Muscle of leg (tissue), 11 donors: ENCODE results near the gene GLCE. TPM values are rescaled to one million over a fixed set of nuclear protein-coding genes. Genes with fewer than 3 reads are reported as not detected.

Source experiments
- DNase-seq: peaks from one replicate; pipeline ENCODE4 v3.0.0; 2013
- H3K27ac ChIP-seq: one replicate; pipeline ENCODE4 v1.5.1; 2013; ENCODE audit warnings: mild to moderate bottlenecking, low read length, control low read depth
- H3K27me3 ChIP-seq: one replicate; pipeline ENCODE4 v1.6.1; 2013; ENCODE audit warnings: low read length; ENCODE audit not compliant: control insufficient read depth, insufficient read depth
- H3K36me3 ChIP-seq: one replicate; pipeline ENCODE4 v1.6.1; 2013; ENCODE audit warnings: low read length; ENCODE audit not compliant: control insufficient read depth, insufficient read depth
- H3K4me1 ChIP-seq: one replicate; pipeline ENCODE4 v1.6.1; 2013; ENCODE audit warnings: low read length; ENCODE audit not compliant: control insufficient read depth, insufficient read depth
- H3K4me3 ChIP-seq: one replicate; pipeline ENCODE4 v1.5.1; 2013; ENCODE audit warnings: low read length, control low read depth
- H3K9me3 ChIP-seq: replicated peaks from 2 replicates; pipeline ENCODE4 v1.6.1; 2013; ENCODE audit warnings: low read depth, low read length; ENCODE audit not compliant: control insufficient read depth
- WGBS: methylation state at CpG from one replicate; pipeline ENCODE4 v1.1.5; 2013; ENCODE audit warnings: missing lambda C conversion rate; ENCODE audit not compliant: insufficient coverage; 5-methylcytosine and 5-hydroxymethylcytosine counted together
- polyA plus RNA-seq, 8 donors: library from polyadenylated mRNA; unstranded; fragments of 120-200 nt; gene quantifications; one replicate each; pipeline versions ENCODE4 v1.2.1 to v1.2.3, GENCODE V29; 2013; ENCODE audit warnings: inconsistent platforms in 1 of 8, low replicate concordance in 1 of 8; ENCODE audit not compliant: insufficient read length in 8 of 8, insufficient read depth in 1 of 8
- total RNA-seq: library from RNA; stranded (reverse); fragments of 120-200 nt; gene quantifications from one replicate; pipeline ENCODE4 v1.2.4, GENCODE V29; 2013

The GLCE gene
- total and polyA plus RNA-seq, 9 donors = 27.4 to 50.1 (median 32.7) TPM

DNA sequence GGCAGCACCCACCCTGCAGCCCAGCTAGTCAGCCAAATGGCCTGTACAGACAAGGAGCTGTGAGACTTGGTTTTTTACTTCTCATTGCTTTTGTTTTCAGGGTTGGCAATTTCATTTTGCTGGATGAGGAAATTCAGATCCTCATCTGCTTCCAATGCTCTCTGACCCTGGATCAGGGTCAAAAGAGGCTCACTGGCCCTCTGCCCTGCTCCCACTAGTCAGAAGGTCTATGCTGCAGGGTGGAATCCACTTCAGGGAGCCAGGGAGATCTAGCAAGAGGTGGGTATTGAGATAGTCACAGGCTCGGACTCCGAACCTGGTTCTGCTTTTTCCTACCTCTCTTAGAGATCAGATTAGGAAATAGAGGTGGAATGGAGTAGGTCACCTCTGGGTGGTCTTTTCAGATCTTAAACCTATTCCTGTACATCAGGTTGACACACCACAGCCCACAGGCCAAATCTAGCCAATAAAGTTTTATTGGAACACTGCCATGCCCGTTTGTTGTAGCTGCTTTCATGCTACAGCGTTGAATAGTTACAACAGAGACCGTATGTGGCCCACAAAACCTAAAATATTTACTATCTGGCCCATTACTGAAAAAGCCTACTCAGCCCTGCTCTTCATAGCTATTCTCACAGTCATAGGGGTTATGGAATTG, 26.4 kb upstream of the GLCE start:
- 61% methylated on average over 3 of the region's 5 CpGs for WGBS

DNA sequence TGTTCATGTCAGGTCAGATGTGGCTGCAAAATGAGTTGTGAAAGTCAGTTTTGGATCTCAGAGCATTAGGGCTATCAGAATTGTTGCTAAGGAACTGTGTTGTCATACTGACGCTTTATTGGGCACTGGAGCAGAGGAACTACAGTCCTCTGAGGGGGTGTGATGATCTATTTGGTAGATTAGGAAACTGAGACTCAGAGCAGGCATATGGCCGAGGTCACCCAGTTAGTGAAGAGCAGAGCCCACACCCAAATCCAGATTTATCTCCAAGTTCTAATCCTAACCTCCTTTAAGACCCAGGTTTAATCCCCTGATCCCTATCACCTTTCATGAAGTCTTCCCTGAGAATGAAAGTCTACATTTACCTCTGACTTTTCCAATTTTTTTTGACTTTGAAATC, 25.6 kb upstream of the GLCE start:
- WGBS = 100% methylated on average over 1 of the region's 2 CpGs
- H3K4me1 ChIP-seq = peaks cover 9% of the 10 kb centered on the region
- H3K27ac ChIP-seq = no peak overlapping the region
- H3K27me3 ChIP-seq = peaks cover 10% of the 10 kb centered on the region
- H3K36me3 ChIP-seq = no peaks in the 10 kb centered on the region
- H3K9me3 ChIP-seq = no peaks in the 10 kb centered on the region
- DNase-seq = no peak
- H3K4me3 ChIP-seq = no peak overlapping the region

More for the DNA sequence above, 26.4 kb upstream of the GLCE start:
- H3K9me3 ChIP-seq = no peaks in the 10 kb centered on the region
- H3K4me1 ChIP-seq = peaks cover 9% of the 10 kb centered on the region
- no peaks in the 10 kb centered on the region for H3K36me3 ChIP-seq
- no peak overlapping the region for H3K4me3 ChIP-seq
- peaks cover 6% of the 10 kb centered on the region for H3K27me3 ChIP-seq
- H3K27ac ChIP-seq = no peak overlapping the region
- no peak for DNase-seq

DNA sequence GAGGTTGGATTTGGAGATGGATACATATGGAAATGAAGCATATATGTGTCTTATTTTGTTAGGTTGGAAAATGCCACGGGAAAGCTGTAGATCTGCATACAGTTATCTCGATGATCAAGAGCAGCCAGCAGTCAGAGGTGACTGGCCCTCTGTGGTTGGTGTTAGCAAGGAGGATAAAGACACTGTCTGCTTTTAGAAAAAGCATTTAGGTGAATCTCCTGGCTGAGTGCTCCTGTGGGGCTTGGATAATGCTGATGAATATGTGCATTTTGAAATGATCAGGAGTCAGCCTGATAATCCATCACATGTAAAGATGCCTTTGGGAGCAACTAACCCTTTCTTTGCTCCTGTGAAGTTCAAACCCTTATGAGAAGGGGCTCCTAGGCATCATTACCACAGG, 24.9 kb upstream of the GLCE start:
- Histone ChIP-seq H3K27me3 (peaks cover 12% of the 10 kb centered on the region), H3K27ac (no peak overlapping the region), H3K9me3 (no peaks in the 10 kb centered on the region), H3K4me3 (no peak overlapping the region), H3K4me1 (peaks cover 9% of the 10 kb centered on the region), H3K36me3 (no peaks in the 10 kb centered on the region)
- no peak for DNase-seq
- WGBS = 75% methylated on average over 2 of the region's 2 CpGs

DNA sequence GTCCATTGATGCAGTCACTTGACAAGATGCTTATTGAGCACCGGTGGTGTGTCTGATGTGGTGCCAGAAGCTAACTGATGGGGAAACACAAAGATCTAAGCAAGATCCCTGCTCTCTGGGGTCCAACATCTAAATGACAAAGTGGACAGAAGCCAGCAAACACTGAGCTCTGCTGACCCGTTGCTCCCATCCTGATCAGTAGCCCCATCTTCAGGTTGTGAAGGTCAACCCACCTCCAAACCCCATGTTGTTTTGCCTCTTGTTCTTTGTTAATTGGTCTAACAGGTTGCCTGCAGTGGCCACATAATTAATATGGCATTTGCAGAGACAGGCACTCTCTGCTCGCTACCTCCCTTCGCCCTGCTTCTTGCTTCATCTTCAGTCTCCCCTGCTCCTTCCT, 21.5 kb upstream of the GLCE start:
- Histone ChIP-seq H3K27ac (no peak overlapping the region), H3K36me3 (no peaks in the 10 kb centered on the region), H3K4me3 (no peak overlapping the region), H3K9me3 (no peaks in the 10 kb centered on the region), H3K4me1 (no peaks in the 10 kb centered on the region), H3K27me3 (peaks cover 12% of the 10 kb centered on the region)
- no peak for DNase-seq
- 93% methylated on average over 2 of the region's 4 CpGs for WGBS

DNA sequence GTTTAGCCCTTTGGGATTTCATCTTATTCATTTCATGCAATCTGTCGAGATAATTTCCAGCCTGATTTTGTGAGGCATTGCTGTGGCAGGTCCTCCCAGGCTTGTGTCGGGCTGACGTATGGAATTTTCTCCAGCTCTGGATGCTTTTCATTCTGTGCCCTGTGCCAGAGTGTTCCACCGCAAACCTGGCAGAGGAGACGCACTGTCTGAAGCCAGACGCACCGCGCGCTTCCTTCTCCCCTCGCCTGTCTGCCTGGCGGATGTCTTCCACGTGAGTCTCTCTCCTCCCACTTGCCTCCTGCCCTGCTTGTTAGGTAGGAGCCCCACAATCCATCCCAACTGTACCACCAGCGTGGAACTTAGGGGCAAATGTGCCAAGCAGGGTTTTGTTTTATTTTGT, 20.1 kb upstream of the GLCE start:
- H3K36me3 ChIP-seq = no peaks in the 10 kb centered on the region
- DNase-seq = peak; percentile 49
- H3K4me3 ChIP-seq = no peak overlapping the region
- no peaks in the 10 kb centered on the region for H3K9me3 ChIP-seq
- WGBS = 56% methylated on average over 11 of the region's 13 CpGs
- H3K27me3 ChIP-seq = peaks cover 12% of the 10 kb centered on the region
- no peaks in the 10 kb centered on the region for H3K4me1 ChIP-seq
- no peak overlapping the region for H3K27ac ChIP-seq

DNA sequence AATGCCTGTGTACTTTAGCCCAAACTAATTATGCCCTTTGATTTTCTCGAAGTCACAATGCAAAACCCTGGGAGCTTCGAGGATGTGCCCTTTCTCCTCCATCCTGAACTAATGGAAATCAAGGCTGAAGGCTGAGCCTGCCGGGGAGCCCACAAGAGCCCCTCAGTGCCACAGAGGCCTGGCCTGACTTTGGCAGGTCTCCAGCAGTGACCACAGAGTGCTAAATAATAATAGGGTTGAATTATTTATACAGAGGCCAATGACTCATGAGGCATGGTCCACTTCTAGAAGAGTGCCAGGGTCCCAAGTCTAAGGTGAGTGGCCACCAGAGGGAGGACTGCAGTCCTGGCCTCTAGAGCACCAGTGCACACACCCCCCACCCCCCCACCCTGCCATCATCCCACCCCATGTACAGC, 19.1 kb upstream of the GLCE start:
- 80% methylated on average over 1 of the region's 3 CpGs for WGBS
- Histone ChIP-seq H3K27me3 (peaks cover 12% of the 10 kb centered on the region), H3K9me3 (no peaks in the 10 kb centered on the region), H3K4me3 (no peak overlapping the region), H3K4me1 (no peaks in the 10 kb centered on the region), H3K27ac (no peak overlapping the region), H3K36me3 (no peaks in the 10 kb centered on the region)
- DNase-seq = no peak

DNA sequence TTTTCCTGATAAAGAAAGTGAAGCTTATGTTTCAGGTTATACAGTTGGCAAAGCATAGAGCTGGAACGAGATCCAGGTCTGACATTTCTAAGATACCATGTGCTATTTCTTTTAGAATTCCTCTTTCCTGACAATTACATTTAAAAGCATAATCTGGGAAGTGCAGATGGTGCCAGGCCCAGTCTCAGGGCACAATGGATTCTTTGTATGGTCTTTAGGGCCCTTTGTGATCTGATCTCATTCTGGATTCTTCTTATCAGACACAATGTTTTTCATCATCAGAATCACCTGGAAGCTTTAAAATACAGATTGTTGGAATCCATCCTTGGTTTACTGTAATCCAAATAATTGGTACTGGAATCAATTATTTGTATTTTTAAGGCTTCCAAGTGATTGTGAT, 18.6 kb upstream of the GLCE start:
- peaks cover 12% of the 10 kb centered on the region for H3K27me3 ChIP-seq
- no peak overlapping the region for H3K4me3 ChIP-seq
- H3K4me1 ChIP-seq = no peaks in the 10 kb centered on the region
- H3K9me3 ChIP-seq = no peaks in the 10 kb centered on the region
- no peak overlapping the region for H3K27ac ChIP-seq
- no peaks in the 10 kb centered on the region for H3K36me3 ChIP-seq
- DNase-seq = no peak
- WGBS = no CpG with 5 or more reads among the region's 1 CpG

DNA sequence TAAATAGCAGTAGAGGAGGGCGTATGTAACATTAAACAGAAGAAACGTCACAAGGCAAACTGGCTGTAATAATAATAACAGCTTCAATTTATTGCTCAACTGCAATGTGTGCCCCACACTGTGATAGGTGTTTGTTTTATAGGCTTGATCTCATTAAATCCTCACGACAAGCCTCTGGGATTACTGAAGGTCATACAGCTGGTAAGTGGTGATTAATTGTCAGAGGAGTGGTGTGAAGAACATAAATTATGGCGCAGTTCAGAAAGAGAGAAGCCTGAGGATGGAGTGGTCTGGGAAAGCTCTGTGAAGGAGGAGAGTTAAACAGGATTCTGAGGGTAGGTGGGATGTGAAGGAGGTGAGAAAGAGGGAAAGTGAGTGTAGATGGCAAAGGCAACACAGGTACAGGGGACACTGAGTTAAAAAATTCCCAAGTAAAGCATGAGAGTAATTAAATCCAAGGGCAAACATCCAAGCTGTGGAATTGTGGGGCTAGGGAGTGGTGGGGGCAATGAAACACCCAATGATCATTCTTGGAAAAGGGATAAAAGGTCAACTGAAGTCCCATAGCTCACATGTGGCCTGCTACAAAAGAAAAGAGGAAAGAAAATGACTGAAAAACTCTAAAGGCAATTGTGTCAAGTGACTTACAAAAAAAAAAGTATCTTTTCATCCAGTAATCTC, 16.5 kb upstream of the GLCE start:
- peaks cover 7% of the 10 kb centered on the region for H3K27me3 ChIP-seq
- DNase-seq = no peak
- H3K4me3 ChIP-seq = no peak overlapping the region
- H3K4me1 ChIP-seq = no peaks in the 10 kb centered on the region
- H3K9me3 ChIP-seq = no peaks in the 10 kb centered on the region
- H3K27ac ChIP-seq = no peak overlapping the region
- H3K36me3 ChIP-seq = no peaks in the 10 kb centered on the region
- WGBS = 19% methylated on average over 2 of the region's 4 CpGs

DNA sequence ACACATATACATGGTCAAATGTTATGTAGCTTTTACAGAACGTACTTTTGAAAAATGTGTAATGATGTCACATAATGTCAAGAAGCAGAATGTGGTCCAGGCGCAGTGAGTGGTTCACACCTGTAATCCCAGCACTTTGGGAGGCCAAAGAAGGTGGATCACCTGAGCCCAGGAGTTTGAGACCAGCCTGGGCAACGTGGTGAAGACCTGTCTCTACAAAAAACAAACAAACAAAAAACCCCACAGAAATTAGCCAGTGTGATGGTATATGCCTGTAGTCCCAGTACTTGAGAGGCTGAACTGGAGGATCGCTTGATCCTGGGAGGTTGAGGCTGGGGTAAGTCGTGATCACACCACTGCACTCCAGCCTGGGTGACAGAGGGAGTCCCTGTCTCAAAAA, 15.9 kb upstream of the GLCE start:
- Histone ChIP-seq H3K27ac (no peak overlapping the region), H3K36me3 (no peaks in the 10 kb centered on the region), H3K27me3 (peaks cover 3% of the 10 kb centered on the region), H3K4me1 (no peaks in the 10 kb centered on the region), H3K9me3 (no peaks in the 10 kb centered on the region), H3K4me3 (no peak overlapping the region)
- WGBS = 93% methylated on average over 2 of the region's 5 CpGs
- no peak for DNase-seq

DNA sequence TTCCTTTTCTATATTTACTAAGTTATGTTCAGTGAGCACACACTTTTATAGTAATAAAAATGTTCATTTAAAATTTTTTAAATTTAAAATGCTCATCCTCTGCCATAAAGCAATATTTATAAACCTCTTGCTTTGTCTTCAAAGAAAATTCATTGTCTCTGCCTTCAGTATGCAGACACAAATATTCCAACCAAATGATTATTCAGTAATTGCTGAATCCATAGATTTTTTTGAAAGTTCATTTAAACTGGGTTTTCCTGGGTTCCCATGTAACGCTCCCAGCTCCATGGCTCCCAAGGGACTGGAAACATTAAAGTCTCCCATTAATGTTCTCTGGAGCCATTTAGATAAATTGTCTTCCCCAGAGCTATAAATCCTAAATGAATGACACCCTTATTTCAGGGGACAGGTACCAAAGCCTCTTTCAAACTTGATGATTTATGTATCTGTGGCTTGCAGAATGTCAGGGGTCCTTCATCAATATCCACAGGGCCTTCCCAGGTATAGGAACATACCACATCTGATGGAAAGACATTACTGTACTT, 15.2 kb upstream of the GLCE start:
- no peaks in the 10 kb centered on the region for H3K36me3 ChIP-seq
- H3K9me3 ChIP-seq = no peaks in the 10 kb centered on the region
- H3K27me3 ChIP-seq = peaks cover 3% of the 10 kb centered on the region
- no peak overlapping the region for H3K4me3 ChIP-seq
- H3K27ac ChIP-seq = no peak overlapping the region
- no peak for DNase-seq
- no peaks in the 10 kb centered on the region for H3K4me1 ChIP-seq
- WGBS = 25% methylated on average over 1 of the region's 1 CpG
